ENCODE data around the gene ARHGEF17. TPM values are rescaled to one million over a fixed set of nuclear protein-coding genes. Genes with fewer than 3 reads are reported as not detected.

Gene ARHGEF17
- total RNA-seq, 2 donors from 2014 or later: 0.02 to 0.16 TPM

- no peaks in the 10 kb centered on the region for H3K9me3 Mint-ChIP-seq
- H3K36me3 Mint-ChIP-seq: no peaks in the 10 kb centered on the region
- ATAC-seq (no peak), DNase-seq (ENCODE audit: low spot score in 2 of 2) (no peak)
- H3K27ac Mint-ChIP-seq: no peak overlapping the region
These were observed 39.0 kb downstream of the ARHGEF17 start for GRCh38 chr11:73347067-73347466.

GRCh38 chr11:73348838-73349237 is 40.8 kb downstream of the ARHGEF17 start:
- H3K27ac Mint-ChIP-seq: no peak overlapping the region
- no peaks in the 10 kb centered on the region for H3K9me3 Mint-ChIP-seq
- no peak for ATAC-seq

GRCh38 chr11:73349633-73350032 is 41.6 kb downstream of the ARHGEF17 start:
- H3K9me3 Mint-ChIP-seq: no peaks in the 10 kb centered on the region
- no peak for ATAC-seq
- H3K27ac Mint-ChIP-seq: peak overlapping the region in 1 of 2 donors; percentile 50
- DNase-seq (ENCODE audit: low spot score in 2 of 2): no peak
- no peaks in the 10 kb centered on the region for H3K36me3 Mint-ChIP-seq

More at GRCh38 chr11:73348838-73349237, 40.8 kb downstream of the ARHGEF17 start:
- no peaks in the 10 kb centered on the region for H3K36me3 Mint-ChIP-seq
- DNase-seq (ENCODE audit: low spot score in 2 of 2): no peak

DNA sequence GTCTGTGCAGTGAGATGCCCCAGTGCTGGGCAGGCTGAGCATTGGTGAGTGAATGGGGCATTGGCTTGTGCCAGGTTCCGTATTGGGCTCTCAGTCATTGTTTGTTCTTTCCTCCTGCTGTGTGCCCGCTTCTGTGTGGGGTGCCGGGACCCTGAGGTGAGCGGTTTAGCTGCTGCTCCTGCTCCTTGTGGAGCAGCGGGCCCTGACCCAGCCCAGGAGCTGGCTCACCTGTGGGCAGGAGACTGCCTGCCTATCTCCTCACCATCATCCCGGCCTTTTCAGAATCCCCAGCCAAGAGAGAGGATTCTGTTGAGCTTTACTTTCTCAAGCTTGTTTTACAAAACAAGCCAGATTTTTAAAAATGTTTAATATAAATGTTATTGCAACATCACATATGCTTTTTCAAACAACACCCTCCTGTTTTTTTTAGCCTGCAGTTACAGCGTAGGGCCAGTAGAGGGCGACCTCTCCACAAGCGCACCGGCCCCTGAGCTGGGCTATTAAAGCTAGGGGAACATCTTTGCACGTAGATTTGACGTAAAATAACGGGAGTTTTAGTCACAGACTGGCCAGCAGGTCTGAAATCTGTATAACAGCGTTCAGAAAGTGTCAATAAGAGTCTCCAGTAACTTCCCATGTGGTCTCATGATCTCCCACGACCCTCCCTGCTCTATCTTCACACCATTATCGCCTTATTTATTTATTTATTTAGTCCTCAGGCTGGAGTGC is 43.0 kb downstream of the ARHGEF17 start:
- Mint-ChIP-seq H3K36me3 (no peaks in the 10 kb centered on the region), H3K27ac (no peak overlapping the region), H3K9me3 (no peaks in the 10 kb centered on the region)
- ATAC-seq: peak; percentile 70 to 77
- peak in 1 of 2 donors; percentile 57 for DNase-seq (ENCODE audit: low spot score in 2 of 2)

DNA sequence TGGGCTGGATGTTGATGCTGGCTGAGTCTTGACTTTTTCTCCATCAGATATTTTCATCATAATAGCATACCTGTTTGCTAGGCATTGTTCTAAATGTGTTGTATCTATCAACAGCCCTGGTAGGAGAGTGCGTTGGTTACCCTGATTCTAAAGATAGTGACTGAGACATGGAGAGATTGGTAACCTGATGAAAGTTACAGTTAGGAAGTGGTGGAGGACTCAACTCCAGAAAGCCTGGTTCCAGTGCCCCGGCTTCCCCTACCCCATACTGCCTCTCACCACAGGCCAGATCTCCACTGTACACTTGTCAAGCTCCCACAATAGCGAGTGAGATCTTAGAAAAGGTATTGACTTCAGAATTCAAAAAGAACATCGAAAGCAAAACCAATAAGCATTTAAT is 45.3 kb downstream of the ARHGEF17 start:
- DNase-seq (ENCODE audit: low spot score in 2 of 2) (no peak), ATAC-seq (peak; percentile 32 to 46)
- no peaks in the 10 kb centered on the region for H3K36me3 Mint-ChIP-seq
- H3K27ac Mint-ChIP-seq: no peak overlapping the region
- no peaks in the 10 kb centered on the region for H3K9me3 Mint-ChIP-seq

- DNase-seq (ENCODE audit: low spot score in 2 of 2): no peak
- no peak overlapping the region for H3K27ac Mint-ChIP-seq
These were observed 47.0 kb downstream of the ARHGEF17 start for GRCh38 chr11:73355109-73355508.

DNA sequence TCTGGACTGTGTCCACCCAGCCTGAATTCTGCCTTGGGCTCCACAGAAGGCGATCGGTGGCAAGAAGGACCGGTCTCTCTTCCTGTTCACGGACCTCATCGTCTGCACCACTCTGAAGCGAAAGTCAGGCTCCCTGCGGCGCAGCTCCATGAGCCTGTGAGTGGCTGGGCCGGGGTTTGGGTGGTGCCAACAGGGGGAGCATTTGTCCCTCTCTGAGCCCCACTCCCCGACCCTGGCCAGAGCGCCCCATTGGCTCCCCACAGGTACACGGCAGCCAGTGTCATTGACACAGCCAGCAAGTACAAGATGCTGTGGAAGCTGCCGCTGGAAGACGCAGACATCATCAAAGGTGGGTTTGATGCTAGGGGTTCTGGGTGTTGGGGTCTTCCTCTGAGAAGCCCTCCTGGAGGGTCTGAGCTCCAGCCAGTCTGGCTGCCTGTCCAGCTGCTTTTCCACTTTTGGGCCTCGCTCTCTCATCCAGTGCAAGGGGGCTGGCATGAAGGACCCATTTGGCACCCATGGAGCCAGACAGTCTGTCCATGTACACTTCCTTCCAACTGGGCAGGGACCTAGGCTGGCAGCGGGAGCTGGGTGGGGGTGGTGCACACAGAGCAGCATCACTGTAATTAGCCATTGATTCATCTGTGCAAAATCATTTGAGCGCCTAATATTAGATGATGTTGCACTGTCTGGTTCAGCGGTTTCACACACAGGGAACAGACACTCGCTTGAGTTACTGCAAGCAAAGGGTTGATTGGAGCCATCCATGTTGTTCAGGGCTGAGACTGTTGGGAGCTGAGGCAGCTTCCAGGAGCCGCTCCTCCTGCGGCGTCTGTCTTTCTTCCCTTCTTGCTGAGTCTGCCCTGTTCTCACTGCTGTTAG is 49.1 kb downstream of the ARHGEF17 start:
- no peak overlapping the region for H3K27ac Mint-ChIP-seq
- ATAC-seq (no peak), DNase-seq (ENCODE audit: low spot score in 2 of 2) (no peak)
- no peaks in the 10 kb centered on the region for H3K9me3 Mint-ChIP-seq
- H3K36me3 Mint-ChIP-seq: no peaks in the 10 kb centered on the region

More at GRCh38 chr11:73355109-73355508, 47.0 kb downstream of the ARHGEF17 start:
- H3K9me3 Mint-ChIP-seq: no peaks in the 10 kb centered on the region
- ATAC-seq: no peak
- H3K36me3 Mint-ChIP-seq: no peaks in the 10 kb centered on the region

DNA sequence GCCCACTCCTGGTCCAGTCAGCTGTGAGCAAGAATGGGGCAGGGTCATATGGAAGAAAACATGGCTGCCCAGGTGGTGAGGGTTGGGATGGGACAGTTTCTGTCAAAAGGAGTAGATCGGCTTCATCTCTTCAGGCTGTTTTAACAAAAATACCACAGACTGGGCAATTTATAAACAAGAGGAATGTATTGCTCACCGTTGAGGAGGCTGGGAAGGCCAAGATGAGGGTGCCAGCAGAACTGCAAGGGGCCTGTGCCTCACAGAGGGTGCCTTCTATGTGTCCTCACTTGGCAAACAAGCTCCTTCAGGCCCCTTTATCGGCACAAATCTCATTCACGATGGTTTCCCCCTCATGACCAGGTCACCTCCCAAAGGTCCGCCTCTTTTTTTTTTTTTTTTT is 50.0 kb downstream of the ARHGEF17 start:
- no peak overlapping the region for H3K27ac Mint-ChIP-seq
- H3K36me3 Mint-ChIP-seq: no peaks in the 10 kb centered on the region
- no peak for DNase-seq (ENCODE audit: low spot score in 2 of 2)
- H3K9me3 Mint-ChIP-seq: no peaks in the 10 kb centered on the region
- no peak for ATAC-seq

GRCh38 chr11:73359341-73359740 is 51.3 kb downstream of the ARHGEF17 start:
- Mint-ChIP-seq H3K27ac (no peak overlapping the region), H3K9me3 (no peaks in the 10 kb centered on the region), H3K36me3 (no peaks in the 10 kb centered on the region)
- ATAC-seq (no peak), DNase-seq (ENCODE audit: low spot score in 2 of 2) (no peak)

DNA sequence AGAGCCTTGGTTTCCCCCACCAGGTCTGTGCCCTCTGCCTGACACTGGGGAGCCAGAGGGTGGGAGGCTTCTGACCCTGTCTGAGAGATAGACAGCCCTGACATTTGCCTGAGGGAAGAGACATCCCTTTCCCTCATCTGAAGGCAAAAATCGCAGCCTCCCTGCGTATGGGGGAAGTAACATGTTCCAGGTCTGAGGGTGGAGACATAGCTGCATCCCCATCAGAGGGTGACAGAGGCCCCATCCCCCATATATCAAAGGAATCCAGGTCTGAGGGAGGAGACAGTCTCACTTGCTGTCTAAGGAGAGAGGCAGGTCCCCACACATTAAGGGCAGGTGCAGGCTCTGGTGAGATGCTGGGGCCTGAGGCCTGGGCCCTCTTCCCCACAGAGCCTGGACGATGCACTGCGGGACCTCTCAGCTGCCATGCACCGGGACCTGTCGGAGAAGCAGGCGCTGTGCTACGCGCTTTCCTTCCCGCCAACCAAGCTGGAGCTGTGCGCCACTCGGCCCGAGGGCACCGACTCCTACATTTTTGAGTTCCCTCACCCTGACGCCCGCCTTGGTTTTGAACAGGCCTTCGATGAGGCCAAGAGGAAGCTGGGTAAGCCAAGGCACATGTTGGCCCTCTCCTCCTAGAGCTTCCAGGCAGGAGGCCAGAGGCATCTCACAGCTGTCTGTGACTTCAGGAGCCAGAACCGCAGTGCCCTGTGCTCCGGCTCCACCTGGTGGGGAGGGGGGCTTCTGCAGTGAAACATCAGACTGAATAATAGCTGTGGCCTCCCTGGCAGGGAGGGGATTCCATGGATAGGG is 52.1 kb downstream of the ARHGEF17 start:
- Mint-ChIP-seq H3K9me3 (no peaks in the 10 kb centered on the region), H3K36me3 (no peaks in the 10 kb centered on the region), H3K27ac (no peak overlapping the region)
- DNase-seq (ENCODE audit: low spot score in 2 of 2): peak in 1 of 2 donors; percentile 33
- ATAC-seq: peak in 1 of 2 donors; percentile 61

GRCh38 chr11:73360743-73361369 is 52.8 kb downstream of the ARHGEF17 start:
- H3K9me3 Mint-ChIP-seq: no peaks in the 10 kb centered on the region
- H3K27ac Mint-ChIP-seq: no peak overlapping the region
- DNase-seq (ENCODE audit: low spot score in 2 of 2): no peak
- no peak for ATAC-seq
- no peaks in the 10 kb centered on the region for H3K36me3 Mint-ChIP-seq

DNA sequence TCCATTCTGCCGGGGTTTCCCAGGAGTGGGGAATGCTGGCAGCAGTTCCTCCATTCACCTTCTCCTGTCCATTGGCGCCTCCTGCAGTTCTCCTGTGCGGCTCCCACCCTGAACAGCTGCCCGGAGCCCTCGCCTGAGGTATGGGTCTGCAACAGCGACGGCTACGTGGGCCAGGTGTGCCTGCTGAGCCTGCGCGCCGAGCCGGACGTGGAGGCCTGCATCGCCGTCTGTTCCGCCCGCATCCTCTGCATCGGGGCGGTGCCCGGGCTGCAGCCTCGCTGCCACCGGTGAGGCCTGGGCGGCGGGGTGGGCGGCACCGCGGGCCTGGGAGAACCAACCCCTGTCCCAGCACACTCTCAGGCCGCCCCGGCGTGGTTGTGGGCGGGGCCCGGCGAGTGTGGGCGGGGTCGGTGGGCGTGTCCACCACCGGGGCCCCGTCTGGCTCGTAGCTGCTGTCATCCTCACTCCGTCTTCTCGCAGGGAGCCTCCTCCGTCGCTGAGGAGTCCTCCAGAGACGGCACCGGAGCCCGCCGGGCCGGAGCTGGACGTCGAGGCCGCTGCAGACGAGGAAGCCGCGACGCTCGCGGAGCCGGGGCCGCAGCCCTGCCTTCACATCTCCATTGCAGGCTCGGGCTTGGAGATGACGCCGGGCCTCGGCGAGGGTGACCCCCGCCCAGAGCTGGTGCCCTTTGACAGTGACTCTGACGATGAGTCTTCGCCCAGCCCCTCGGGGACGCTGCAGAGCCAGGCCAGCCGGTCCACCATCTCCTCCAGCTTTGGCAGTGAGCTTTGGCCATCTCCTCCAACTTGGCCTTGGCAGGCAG is 54.1 kb downstream of the ARHGEF17 start:
- Mint-ChIP-seq H3K36me3 (no peaks in the 10 kb centered on the region), H3K9me3 (no peaks in the 10 kb centered on the region), H3K27ac (no peak overlapping the region)
- DNase-seq (ENCODE audit: low spot score in 2 of 2) (no peak), ATAC-seq (no peak)

DNA sequence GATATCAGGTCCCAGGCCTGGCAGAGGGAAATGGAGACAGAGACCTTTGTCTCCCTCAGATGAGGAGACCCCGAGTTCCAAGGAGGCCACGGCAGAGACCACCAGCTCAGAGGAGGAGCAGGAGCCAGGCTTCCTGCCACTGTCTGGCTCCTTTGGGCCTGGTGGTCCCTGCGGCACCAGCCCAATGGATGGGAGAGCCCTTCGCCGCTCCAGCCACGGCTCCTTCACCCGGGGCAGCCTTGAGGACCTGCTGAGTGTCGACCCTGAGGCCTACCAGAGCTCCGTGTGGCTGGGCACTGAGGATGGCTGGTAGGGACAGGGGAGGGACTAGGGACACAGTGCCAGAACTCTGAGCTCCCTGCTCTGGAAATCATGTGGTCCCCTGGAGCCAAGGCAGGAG is 55.1 kb downstream of the ARHGEF17 start:
- H3K36me3 Mint-ChIP-seq: no peaks in the 10 kb centered on the region
- H3K27ac Mint-ChIP-seq: no peak overlapping the region
- no peak for ATAC-seq
- no peak for DNase-seq (ENCODE audit: low spot score in 2 of 2)
- H3K9me3 Mint-ChIP-seq: no peaks in the 10 kb centered on the region

DNA sequence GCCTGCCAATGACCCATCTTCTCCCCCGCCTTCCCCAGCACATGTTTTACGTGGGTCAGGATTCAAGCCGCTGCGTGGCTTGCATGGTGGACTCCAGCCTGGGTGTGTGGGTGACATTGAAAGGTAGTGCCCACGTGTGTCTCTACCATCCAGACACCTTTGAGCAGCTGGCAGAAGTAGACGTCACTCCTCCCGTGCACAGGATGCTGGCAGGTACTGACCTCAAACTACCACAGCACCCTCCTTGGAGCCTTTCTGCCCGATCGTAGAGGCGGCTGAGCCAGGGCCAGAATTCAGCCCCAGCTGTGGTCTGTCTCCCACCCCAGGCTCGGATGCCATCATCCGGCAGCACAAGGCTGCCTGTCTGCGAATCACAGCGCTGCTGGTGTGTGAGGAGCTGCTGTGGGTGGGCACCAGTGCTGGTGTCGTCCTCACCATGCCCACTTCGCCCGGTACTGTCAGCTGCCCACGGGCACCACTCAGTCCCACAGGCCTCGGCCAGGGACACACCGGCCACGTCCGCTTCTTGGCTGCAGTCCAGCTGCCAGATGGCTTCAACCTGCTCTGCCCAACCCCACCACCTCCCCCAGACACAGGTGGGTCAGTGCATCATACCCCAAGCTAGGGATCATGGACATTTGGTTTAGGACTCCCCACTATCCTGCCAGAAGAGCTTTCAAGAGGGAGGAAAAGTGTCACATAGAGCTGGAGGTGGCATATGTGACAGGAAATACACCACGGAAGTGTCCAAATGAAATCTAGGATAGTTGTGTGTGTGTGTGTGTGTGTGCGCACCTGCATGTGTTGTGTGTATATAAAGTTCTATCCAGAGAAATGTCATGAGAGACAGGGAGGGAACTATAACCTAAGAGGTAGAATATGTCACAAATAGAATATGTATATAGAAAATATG is 57.5 kb downstream of the ARHGEF17 start:
- peak overlapping the region; percentile 11 to 88 for H3K27ac Mint-ChIP-seq
- no peak for DNase-seq (ENCODE audit: low spot score in 2 of 2)
- no peaks in the 10 kb centered on the region for H3K36me3 Mint-ChIP-seq
- peak in 1 of 2 donors; percentile 15 for ATAC-seq
- no peaks in the 10 kb centered on the region for H3K9me3 Mint-ChIP-seq

- DNase-seq (ENCODE audit: low spot score in 2 of 2): no peak
- H3K36me3 Mint-ChIP-seq: no peaks in the 10 kb centered on the region
- peak; percentile 48 to 62 for ATAC-seq
- no peaks in the 10 kb centered on the region for H3K9me3 Mint-ChIP-seq
- peak overlapping the region; percentile 11 to 88 for H3K27ac Mint-ChIP-seq
These were observed 58.2 kb downstream of the ARHGEF17 start for GRCh38 chr11:73366265-73366610.

Measured in activated naive CD4-positive, alpha-beta T cell treated with anti-CD3 and anti-CD28 coated beads, Interleukin-2, amount 50 U/mL, for 72 hours (primary cell).